Stomach (tissue), 9 donors: ENCODE measurements around the gene OS9. TPM values are rescaled to one million over a fixed set of nuclear protein-coding genes. Genes with fewer than 3 reads are reported as not detected.

Experiments
- DNase-seq, 2 donors: peaks; one replicate each; pipeline versions ENCODE4 v3.0.0 to v3.0.0-alpha.2; 2013 to 2019
- H3K27ac ChIP-seq, 5 donors: fragments of 200-600 bp in 4 of 5; sonication (generic) in 4 of 5; one replicate each; pipeline ENCODE4 v1.5.1; 2013 to 2019; ENCODE audit warnings: mild to moderate bottlenecking in 1 of 5, moderate library complexity in 1 of 5
- H3K27me3 ChIP-seq, 3 donors: fragments of 200-600 bp; sonication (generic); one replicate each; pipeline ENCODE4 v1.5.1; 2017 to 2019; ENCODE audit warnings: mixed run types in 1 of 3
- H3K36me3 ChIP-seq, 4 donors: fragments of 200-600 bp; sonication (generic); 1 replicate in 3 of 4; 2 replicates in 1 of 4; pipeline ENCODE4 v1.5.1; 2016 to 2019
- H3K4me1 ChIP-seq, 4 donors: fragments of 200-600 bp; sonication (generic); one replicate each; pipeline ENCODE4 v1.5.1; 2016 to 2019
- H3K4me3 ChIP-seq, 4 donors: fragments of 200-600 bp; sonication (generic) in 3 of 4; one replicate each; pipeline ENCODE4 v1.5.1; 2016 to 2019; ENCODE audit warnings: mild to moderate bottlenecking in 1 of 4
- H3K9me3 ChIP-seq, 4 donors: fragments of 200-600 bp; sonication (generic); one replicate each; pipeline ENCODE4 v1.5.1; 2016 to 2019
- EP300 ChIP-seq: sonication (generic); formaldehyde crosslinking; IDR thresholded peaks from one replicate; pipeline ENCODE4 v1.6.1; 2017; ENCODE audit warnings: antibody characterized with exemption
- POLR2A ChIP-seq, 4 donors: fragments of 450-650 bp; IDR thresholded peaks; one replicate each; pipeline ENCODE4 v1.6.1; 2016; ENCODE audit warnings: antibody characterized with exemption in 4 of 4, control low read depth in 2 of 4, mild to moderate bottlenecking in 1 of 4, moderate library complexity in 1 of 4
- POLR2AphosphoS5 ChIP-seq, 3 donors: sonication (generic); formaldehyde crosslinking; IDR thresholded peaks; one replicate each; pipeline ENCODE4 v1.6.1; 2016; ENCODE audit warnings: antibody characterized with exemption in 3 of 3
- WGBS, 5 donors: extraction: QIAGEN DNeasy Blood & Tissue Kit in 3 of 5; methylation state at CpG; one replicate each; pipeline versions ENCODE4 v1.1.5 to v1.1.7; 2013 to 2018; 5-methylcytosine and 5-hydroxymethylcytosine counted together
- intact Hi-C: fragments of 100-400 bp; cut with DNase I; formaldehyde crosslinking; loops from one replicate; pipeline ENCODE4 v1.15.1; 2023; ENCODE audit warnings: low total_unique reads
- polyA plus RNA-seq, 3 donors: library from polyadenylated mRNA; stranded (reverse); fragments of 200-250 nt; gene quantifications; one replicate each; pipeline ENCODE4 v1.2.3, GENCODE V29; 2013
- total RNA-seq, 5 donors: library from RNA; depleted of rRNA; stranded (reverse); fragments of >200 nt; gene quantifications; one replicate each; pipeline versions ENCODE4 v1.1.0 to v1.2.3, GENCODE V29; 2014 to 2016
- TF ChIP-seq, protein P1 (sequence below), 7 experiments: fragments of 450-650 bp in 4 of 7; fragments of 200-600 bp in 3 of 7; sonication (generic) in 3 of 7; IDR thresholded peaks; one replicate each; pipeline ENCODE4 v1.5.1; 2016 to 2019; ENCODE audit warnings: antibody characterized with exemption in 7 of 7, control low read depth in 2 of 7, mild to moderate bottlenecking in 1 of 7
- donor health status: healthy with polysubstance abuse.
- donor health status: Bipolar disorder and iron deficiency.
- donor health status: healthy.

The OS9 gene
- total and polyA plus RNA-seq, 8 donors: 85.8 to 408 (median 169) TPM

DNA sequence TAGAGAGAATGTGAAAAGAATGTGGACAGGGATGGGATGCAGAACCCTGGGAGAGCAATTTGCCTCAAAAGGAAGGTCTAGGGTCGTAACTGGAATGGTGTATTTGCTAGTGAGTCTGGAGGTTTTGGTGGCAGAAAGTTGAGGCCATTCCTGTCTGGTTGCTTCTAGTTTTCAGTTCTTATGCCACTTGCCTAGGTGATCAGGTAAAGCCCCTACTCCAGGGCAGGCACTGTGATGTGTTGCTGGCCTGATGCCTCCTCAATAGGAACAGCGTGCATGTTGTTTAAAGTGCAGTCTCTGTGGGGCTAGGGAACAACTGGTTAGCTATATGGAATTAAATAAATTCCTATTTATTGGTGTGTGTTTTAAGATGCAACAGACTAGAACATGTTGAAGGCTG is 6.4 kb downstream of the OS9 start:
- no peak for DNase-seq
- peaks cover 18 to 90% (median 83%) of the 10 kb centered on the region in 4 donors for H3K36me3 ChIP-seq
- peaks cover 0 to 15% (median 5%) of the 10 kb centered on the region in 4 donors for H3K9me3 ChIP-seq
- 90 to 98% (median 97%) methylated on average over 2 of the region's 2 CpGs for WGBS, 5 donors
- H3K4me1 ChIP-seq: peaks cover 0 to 7% (median 3%) of the 10 kb centered on the region in 4 donors
- no peak overlapping the region for H3K27ac ChIP-seq
- intact Hi-C loops: no loop called here
- TF ChIP-seq, protein P1, sequence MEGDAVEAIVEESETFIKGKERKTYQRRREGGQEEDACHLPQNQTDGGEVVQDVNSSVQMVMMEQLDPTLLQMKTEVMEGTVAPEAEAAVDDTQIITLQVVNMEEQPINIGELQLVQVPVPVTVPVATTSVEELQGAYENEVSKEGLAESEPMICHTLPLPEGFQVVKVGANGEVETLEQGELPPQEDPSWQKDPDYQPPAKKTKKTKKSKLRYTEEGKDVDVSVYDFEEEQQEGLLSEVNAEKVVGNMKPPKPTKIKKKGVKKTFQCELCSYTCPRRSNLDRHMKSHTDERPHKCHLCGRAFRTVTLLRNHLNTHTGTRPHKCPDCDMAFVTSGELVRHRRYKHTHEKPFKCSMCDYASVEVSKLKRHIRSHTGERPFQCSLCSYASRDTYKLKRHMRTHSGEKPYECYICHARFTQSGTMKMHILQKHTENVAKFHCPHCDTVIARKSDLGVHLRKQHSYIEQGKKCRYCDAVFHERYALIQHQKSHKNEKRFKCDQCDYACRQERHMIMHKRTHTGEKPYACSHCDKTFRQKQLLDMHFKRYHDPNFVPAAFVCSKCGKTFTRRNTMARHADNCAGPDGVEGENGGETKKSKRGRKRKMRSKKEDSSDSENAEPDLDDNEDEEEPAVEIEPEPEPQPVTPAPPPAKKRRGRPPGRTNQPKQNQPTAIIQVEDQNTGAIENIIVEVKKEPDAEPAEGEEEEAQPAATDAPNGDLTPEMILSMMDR (IDR thresholded peaks at IDR 0.05): no peak
- TF ChIP-seq POLR2AphosphoS5 (IDR thresholded peaks at IDR 0.05) (no peak), POLR2A (IDR thresholded peaks at IDR 0.05) (no peak)
- H3K4me3 ChIP-seq: no peak overlapping the region
- no peaks in the 10 kb centered on the region for H3K27me3 ChIP-seq

DNA sequence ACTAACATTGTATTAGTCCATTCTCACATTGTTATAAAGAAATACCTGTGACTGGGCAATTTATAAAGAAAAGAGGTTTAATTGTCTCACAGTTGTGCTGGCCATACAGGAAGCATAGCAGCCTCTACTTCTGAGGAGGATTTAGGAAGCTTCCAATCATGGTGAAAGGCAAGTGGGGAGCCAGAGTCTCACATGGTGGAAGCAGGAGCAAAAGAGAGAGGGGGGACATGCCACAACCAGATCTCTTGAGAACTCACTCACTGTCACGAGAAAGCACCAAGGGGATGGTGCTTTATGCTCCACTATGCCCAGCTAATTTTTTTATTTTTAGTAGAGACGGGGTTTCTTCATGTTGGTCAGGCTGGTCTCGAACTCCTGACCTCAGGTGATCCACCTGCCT is 13.3 kb downstream of the OS9 start:
- 82 to 99% (median 93%) methylated on average over 3 of the region's 3 CpGs for WGBS, 5 donors
- H3K9me3 ChIP-seq: peaks cover 0 to 15% (median 5%) of the 10 kb centered on the region in 4 donors
- peaks cover 0 to 85% (median 75%) of the 10 kb centered on the region in 4 donors for H3K36me3 ChIP-seq
- H3K4me1 ChIP-seq: no peaks in the 10 kb centered on the region
- H3K27ac ChIP-seq: no peak overlapping the region
- H3K27me3 ChIP-seq: no peaks in the 10 kb centered on the region
- TF ChIP-seq POLR2AphosphoS5 (IDR thresholded peaks at IDR 0.05): no peak
- no peak for TF ChIP-seq EP300
- TF ChIP-seq POLR2A (IDR thresholded peaks at IDR 0.05): no peak
- TF ChIP-seq, protein P1 (IDR thresholded peaks at IDR 0.05): no peak
- intact Hi-C loops: no loop called here
- no peak for DNase-seq
- no peak overlapping the region for H3K4me3 ChIP-seq

DNA sequence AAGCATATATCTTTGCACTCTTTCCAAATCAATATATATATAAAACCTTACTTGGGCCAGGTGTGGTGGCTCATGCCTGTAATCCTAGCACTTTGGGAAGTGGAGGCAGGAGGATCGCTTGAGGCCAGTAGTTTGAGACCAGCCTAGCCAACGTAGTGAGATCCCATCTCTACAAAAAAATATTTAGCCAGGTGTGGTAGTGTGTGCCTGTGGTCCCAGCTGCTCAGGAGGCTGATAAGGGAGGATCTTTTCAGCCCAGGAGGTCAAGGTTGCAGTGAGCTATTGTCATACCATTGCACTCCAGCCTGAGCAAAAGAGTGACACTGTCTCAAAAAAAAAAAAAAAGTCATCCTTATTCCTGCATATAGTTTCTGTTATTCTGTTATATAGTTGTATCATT is 14.4 kb downstream of the OS9 start:
- peaks cover 0 to 85% (median 74%) of the 10 kb centered on the region in 4 donors for H3K36me3 ChIP-seq
- TF ChIP-seq, protein P1 (IDR thresholded peaks at IDR 0.05): no peak
- TF ChIP-seq POLR2A (IDR thresholded peaks at IDR 0.05): no peak
- no peak for TF ChIP-seq POLR2AphosphoS5 (IDR thresholded peaks at IDR 0.05)
- TF ChIP-seq EP300: no peak
- no peak overlapping the region for H3K27ac ChIP-seq
- no peaks in the 10 kb centered on the region for H3K4me1 ChIP-seq
- H3K4me3 ChIP-seq: no peak overlapping the region
- intact Hi-C loops: no loop called here
- 84 to 95% (median 86%) methylated on average over 2 of the region's 2 CpGs for WGBS, 5 donors
- peaks cover 0 to 11% (median 4%) of the 10 kb centered on the region in 4 donors for H3K9me3 ChIP-seq
- no peak for DNase-seq
- H3K27me3 ChIP-seq: no peaks in the 10 kb centered on the region

DNA sequence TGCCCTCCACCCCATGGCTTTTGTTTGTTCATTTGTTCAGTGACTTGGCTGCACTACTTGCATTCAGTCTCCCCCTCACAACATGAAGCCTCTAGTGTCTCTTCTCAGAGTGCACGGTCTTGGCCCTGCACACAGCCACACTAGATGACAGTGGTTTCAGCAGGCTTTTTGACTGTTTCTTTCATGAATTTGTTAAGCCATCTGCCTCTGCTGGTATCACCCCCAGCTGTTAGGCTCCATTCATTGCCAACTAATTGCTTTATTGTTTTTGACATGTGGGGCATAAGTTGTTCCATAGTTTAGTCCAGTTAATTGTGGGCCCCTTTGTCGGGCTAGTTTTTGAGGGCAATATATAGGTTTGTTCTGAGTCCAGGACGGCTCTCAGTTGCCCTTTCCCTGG is 18.8 kb downstream of the OS9 start:
- TF ChIP-seq POLR2A (IDR thresholded peaks at IDR 0.05) (no peak), POLR2AphosphoS5 (IDR thresholded peaks at IDR 0.05) (no peak), EP300 (no peak)
- TF ChIP-seq, protein P1 (IDR thresholded peaks at IDR 0.05): no peak
- DNase-seq: no peak
- Histone ChIP-seq H3K36me3 (peaks cover 26 to 89% (median 77%) of the 10 kb centered on the region in 4 donors), H3K27ac (no peak overlapping the region), H3K4me3 (no peak overlapping the region), H3K4me1 (no peaks in the 10 kb centered on the region), H3K9me3 (no peaks in the 10 kb centered on the region), H3K27me3 (no peaks in the 10 kb centered on the region)
- intact Hi-C loops: no loop called here
- 88 to 97% (median 94%) methylated on average over 3 of the region's 3 CpGs for WGBS, 5 donors
